Measurements from ENCODE around the gene CTBP2.

DNA sequence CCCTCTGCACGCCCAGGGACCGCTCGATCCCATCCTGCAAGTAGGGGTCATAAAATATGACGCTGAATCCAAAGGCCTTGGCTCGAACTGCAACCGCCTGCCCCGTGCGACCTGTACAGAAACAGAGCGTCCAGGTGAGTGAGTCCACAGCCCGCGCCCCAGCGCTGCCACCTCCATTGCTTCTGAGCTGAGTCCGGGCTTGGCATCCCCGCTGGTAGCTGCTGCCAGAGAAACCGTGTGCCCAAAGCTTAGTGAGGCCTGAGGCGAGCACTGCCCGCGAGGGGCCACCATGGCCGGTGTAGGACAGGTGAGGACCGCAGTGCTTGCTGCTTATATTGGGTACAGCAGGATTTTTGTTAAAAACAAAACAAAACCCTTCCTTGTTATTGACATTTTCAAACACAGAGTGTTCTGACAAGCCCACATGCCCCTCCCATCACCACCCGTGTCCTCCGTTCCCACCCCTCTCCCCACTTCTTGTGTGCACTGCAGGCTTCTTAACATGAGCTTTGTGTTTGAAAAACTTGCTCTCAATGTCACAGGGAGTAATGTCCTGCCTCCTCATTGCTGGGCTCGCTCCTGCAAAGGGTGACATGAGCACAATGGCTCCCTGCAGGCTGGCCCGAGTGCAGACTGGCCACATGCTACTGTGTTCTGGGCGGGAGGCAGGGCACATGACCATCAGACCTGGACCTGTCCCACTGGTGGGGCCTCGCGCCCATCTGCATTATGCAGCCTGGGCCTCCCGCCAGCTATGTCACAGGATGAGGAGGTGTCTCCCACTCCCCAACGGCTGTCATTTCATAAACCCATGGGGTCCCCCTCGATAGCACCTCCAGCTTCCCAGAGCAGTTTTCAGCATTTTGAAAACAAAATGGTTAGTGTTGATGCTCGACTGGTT lies 165.5 kb downstream of the CTBP2 start:
- no peak for TF ChIP-seq CTCF (IDR thresholded peaks at IDR 0.05)
- TF ChIP-seq POLR2A (IDR thresholded peaks at IDR 0.05): no peak

Measured in right lobe of liver (tissue), 4 donors.